GM19351 (cell line): ENCODE results near the gene CRY2.

Experiments
- ATAC-seq: cut with Tn5 transposase; IDR thresholded peaks from one replicate; pipeline ENCODE4 v1.9.1; 2021; ENCODE audit warnings: mild to moderate bottlenecking, moderate library complexity; ENCODE audit not compliant: unreplicated experiment

CRY2 gene

DNA sequence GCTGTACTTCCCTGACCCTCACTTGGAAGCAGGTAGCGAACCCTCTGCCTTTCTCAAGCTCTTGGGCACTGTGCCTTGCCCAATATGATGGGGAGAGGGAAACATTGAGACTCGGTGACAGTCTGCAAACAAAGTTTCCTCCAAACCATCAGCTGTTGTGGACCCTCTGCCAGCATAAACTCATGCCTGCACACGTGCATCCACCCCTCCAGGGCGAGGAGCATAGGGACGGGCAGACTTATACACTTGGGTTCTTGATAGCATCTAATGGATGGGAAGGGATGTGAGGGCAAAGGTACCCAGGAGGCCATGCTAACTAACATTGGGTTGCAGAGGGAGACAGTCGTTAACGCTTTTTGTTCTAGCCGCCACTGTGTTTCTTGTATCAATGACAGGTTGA, 29.9 kb downstream of the CRY2 start:
- ATAC-seq, result no peak

DNA sequence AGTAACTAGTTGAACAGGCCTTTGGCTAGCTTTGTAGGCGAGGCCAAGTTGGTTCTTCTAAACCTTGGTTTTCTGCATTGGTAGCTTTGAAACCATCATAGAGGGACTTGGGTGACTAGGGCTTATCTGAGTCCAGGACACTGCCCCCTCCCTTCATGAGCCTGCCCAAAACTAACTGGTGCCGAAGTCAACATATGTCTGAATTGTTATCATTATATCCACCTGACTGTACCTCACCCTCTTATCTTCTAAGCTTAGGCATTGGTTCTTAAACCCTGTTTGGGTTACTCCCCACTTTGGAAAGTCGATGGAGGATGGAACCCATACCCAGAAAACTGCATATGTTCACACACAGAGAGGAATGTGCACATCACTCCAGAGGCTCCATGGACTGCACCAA, 30.6 kb downstream of the CRY2 start:
- no peak for ATAC-seq

DNA sequence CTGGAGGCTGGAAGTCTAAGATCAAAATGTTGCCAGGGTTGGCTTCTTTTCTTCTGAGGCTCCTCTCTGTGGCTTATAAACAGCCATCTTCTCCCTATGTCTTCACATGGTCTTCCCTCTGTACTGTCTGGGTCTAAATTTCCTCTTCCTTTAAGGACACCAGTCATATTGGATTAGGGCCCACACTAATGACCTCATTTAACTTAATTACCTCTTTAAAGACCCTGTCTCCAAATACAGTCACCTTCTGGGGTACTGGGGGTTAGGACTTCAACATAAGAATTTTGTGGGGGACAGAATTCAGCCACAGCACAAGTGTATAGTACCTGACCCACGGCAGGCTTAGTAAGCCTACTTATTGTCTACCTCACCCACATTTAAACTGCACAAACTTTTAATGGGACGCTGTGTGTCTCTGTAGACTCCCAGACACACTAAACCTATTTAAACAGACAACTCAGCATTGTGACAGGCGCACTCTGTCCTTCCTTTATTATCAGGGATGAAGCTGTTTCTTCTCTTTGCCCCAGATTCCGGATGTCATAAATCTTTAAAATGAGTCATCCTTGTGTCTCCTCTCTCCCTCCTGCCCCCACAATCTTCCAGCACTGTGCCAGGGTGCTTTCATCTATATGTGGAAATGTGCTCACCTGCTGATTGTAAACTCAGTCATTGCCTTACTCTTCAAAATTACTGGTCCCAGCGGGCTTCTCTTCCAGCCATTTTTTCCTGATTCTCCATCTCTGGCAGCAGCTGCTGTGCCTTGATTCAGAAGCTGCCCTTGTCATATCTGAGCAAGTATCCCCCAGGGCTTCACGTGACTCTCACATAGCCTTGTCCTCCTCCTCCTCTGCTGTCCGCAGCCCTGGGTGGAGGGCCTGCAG, 32.8 kb downstream of the CRY2 start:
- no peak for ATAC-seq

DNA sequence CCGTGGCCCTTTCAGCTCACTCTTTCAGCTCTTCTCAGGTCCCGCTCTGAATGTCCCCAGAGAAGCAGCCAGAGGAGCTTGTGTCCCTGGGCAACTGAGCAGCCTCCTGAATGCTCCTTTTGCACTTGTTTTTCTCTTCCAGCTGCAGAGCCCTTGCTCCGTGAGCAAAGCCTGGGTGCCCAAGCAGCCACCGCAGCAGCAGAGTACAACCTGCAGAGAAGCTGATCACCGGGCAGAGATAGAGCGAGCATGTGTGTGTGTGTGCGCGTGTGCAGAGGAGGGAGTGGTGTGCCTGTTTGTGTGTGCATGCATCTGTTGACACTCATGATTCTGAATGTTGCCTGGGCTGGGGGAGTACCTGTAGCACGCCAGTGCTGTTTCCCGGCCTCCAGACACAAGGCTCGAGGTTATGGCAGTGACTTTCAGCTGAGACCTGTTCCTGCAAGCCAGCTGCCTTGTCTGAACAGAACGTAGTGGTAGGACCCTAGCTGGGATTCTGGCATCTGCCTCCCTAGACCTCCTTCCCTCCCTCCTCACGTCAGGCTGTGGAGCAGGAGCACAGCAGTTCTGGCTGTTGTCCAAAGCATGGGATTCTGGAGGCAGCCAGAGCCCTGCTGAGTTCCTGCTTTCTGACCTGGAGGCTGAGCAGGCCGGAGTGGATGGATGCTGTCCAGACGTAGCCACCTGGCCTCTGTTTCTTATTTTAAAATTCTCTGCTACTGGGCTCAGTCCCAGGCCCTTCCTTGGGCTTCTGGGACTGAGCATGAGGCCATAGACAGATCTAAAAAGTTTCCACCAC, 33.7 kb downstream of the CRY2 start:
- no peak for ATAC-seq

DNA sequence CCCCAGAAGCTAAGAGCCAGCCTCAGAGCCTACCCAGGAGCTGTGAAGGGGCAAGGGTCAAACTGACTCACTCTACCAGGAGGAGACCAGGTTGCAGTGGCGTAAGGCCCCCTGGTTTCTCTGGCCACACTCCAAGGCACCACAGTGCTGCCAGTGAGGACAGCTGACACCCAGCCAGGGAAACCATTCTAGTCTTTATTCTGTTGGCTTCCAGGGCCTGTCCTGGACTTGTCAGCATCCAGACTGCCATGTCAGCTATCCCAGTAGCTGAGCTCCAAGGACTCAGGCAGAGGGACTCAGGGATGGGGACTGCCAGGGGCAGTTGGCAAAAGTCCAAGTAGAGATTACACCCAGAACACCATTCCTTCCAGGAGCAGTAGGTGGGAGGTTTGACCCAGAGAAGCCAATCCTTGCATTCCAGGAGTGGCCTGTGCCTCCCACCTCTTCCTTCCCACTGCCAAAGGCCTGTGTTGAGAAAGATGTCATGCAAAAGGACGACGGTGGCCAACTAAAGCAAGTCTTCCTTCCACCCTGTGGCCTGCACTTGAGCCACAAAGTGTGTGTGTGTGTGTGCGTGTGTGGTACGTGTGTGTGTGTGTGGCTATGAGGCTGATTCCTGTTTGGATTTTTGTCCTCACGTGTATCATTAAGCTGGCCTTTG, 34.6 kb downstream of the CRY2 start:
- no peak for ATAC-seq

DNA sequence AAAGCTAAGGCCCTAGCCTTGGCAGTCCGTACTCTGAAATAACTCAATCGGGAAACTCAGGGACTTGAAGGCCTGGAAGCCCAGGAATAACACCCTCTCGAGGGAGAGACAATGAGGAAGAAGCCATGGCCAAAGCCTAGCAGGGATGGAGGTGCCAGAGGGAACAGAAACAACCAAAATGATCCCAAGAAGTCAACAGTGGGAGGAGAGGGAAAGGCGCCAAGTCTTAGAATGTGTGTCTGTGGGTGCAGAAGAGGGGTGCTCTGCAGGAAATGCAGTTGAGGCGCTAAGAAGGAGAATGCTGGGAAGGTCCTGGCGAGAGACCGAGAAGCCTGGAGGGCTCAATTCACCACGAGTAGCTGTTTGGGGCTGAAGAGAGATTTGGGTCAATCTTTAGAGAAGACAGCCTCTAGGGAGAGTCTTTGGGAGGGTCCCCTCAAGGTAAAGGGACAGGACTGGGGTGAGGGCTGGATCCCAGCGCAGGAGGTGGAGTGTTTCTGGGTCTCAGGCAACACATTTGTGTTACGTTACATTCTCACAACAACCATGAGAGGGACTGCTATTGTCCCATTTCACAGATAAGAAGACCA, 37.4 kb downstream of the CRY2 start:
- no peak for ATAC-seq

DNA sequence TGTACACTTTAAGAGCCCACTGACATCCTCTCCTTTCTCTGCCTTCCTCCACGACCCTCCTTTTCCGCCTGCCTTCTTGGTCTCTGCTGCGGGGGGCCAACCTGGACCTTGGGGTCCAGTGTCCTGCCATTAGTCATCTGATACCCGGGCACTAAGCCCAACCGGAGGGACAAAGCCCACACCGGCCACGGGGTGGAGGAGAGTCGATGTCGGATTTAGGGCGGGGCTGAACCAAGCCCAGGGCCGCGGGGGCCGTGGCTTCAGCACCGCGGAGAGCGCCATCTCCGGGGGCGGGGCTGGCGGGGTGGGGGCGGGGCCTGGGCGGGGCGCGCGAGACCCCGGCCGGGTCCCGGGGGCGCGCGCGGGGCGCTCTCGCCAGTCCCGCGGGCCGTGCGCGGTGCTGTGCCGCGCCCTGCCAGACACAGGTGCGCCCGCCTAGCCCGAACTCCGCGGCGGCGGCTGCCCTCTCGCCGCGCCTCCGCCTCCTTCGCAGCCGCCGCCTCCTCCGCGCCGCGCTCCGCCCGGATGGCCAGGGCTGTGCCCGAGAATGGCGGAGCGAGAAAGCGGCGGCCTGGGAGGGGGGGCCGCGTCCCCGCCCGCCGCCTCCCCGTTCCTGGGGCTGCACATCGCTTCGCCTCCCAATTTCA, 38.1 kb downstream of the CRY2 start, which contains the start of gene MAPK8IP1:
TSS of gene MAPK8IP1 (plus strand) at position 378 of the 647 bp plus-strand sequence. CDS start at position 548, 170 bp downstream.
- peak; percentile 72 for ATAC-seq

DNA sequence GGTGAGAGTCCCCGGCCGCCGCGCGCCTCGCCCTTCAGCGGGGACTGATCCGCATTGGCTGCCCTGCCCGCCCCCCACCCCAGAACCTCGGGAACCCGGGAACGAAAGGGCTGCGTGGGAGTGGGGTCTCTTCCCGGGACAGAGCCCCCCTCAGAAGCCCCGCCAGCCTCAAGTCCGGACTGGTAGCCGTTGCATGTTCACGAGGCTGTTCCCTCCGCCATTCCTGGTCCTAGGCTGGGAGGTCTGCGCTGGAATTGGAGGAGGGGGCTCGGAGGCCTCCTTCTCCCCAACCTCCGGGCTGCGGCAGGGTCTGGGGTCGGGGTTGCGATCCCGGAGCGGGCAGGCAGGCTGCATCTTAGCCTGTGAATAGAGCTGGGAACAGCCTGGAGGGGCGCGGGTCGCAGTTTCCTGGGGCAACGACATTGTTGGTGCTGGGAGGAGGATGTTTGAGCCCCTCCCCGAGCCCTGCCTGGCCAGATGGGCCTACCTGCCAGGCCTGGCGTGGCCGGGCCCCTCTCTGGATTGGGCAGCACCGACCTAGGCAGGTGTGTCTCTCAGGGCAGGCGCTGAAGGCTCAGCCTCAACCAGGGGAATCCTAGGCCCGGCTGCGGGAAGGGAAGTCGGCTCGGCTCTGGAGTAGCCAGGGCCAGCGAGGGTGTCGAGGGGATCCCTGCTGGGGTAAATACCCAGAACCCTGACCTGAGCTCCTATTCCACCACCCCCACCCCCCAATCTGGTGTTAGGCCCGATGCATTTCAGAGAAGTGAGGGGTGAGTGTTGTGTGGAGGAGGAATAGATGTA, 38.8 kb downstream of the CRY2 start:
- ATAC-seq, result no peak

DNA sequence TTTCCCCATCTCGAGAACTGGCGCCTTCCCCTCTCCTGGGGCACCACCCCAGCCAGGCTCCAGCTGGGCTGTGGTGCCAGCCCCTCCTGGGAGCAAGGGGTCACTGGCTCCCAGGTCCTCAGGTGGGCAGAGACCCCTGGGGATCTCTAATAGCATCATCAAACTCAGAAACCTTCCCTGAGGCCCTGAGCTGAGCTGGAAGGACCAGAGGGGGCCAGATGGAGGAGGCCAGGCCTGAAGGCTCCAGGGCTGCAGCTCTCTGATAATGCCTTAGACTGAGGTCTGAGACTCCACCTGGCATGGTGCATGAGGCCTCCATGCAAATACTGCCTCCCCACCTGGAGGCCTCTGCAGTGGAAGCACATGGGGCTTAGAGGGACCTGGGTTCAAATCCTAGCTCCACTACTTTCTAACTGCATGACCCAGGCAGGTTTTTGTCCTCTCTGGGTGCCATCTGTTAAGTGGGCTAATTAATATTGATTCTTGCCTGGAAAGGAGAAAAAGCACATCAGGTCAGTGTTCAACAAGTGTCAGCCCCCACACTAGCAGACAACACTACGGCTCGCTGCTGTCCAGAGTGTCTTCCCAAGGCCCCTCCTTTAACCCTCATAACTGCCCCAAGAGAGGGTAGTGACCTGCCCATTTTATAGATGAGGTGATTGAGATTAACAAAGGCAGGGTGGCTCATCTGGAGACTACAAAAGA, 39.7 kb downstream of the CRY2 start:
- ATAC-seq, result no peak

DNA sequence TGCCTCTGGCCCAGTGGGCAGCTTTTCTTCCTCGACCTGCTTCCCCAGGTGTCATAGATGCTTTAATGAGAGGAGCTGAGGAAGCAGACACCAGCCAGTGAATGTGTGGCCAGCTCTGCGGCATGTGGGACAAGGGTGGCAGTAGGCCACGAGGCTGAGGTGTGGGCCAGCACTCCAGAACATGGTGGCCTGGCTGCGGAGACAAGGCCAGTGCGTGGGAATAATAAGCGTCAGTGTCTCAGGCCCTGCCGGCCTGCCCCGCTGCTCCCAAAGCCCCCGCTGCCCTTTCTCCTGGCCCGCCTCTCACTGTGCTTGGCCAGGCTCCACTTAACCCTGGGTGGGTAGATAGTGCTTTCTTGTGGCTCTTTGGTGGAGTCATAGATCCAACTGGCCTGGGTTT, 40.3 kb downstream of the CRY2 start:
- no peak for ATAC-seq

DNA sequence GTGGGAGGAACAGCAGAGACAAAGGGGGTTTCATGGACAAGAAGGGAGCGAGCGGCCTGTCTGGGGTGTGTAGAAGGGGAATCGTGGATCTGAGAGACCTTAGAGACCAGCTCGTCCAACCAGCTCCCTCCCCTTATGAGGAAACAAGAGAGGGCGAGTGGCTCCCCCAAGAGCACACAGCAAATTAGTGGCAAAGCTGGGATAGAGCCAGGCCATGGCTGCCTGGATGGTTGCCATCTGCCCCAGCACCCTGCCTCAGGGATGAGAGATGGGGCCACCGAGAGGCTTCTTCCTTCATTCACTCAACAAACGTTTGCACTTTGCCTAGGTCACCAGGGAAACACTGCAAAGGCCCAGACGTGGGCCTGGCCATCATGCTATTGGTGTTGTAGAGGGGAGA, 42.3 kb downstream of the CRY2 start:
- ATAC-seq, result no peak

DNA sequence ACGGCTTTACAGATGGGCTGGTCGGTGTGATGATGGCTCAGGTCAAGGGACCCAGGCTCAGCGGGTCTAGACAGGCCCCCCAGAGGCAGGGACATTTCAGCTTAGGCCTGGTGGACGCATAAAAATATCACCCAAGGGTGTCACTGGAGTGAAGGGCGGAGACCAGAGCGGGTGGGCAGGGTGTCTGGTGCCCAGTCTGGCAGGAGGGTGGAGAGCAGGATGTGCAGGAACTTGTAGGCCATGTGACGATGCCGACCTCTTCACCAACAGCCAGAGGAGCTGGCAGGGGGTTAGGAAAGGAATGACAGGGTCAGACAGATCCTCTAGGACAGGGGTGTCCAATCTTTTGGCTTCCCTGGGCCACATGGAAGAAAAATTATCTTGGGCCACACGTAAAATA, 42.7 kb downstream of the CRY2 start:
- no peak for ATAC-seq

DNA sequence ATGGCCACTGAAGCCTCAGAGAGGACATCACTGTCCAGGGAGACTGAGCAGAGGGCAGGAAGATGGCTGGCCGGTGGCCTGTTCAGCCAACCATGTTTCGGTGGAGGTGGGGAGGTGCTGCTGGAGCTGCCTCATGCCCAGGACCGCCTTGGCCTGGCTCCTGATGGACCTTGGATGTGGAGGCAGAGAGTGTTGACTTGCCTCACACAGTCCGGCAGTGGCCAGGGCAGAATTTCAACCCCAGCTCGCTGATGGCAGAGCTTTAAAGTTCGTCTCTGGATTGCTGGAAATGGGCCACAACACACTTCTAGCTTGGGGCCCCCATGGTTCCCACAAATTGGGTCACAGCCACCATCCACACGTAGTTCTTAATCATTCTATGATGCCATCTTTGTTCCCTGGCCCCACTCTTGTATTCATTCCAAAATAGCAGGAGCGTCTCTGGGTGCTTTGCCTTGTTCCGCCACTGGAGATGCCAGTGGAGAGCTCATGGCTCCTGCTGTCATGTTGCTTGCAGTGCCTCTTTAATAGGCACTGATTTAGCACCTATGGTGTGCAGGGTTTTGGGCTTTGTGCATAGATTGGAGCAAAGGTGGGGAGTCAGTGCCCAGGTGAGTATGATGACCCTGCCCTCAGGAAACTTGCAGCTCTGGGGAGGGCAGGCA, 43.7 kb downstream of the CRY2 start:
- ATAC-seq, result no peak

DNA sequence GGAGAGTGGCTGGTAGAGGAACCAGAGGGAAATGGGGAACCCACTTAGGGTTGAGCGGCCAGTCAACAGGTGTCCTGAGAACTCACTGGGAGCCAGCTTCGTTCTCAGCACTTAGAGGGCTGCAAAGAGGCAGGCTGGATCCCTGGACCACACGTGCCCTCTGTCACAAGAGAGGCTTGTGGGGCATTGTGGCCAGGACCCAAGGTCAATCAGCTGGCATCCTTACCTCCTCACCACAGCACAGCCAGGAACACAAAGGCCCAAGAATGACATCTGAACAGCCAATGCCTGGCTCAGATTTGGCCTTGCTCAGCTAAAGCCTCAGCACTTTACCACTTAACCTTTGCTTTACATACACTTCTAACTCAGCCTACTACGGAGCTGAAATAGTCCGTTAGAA, 45.6 kb downstream of the CRY2 start:
- no peak for ATAC-seq

DNA sequence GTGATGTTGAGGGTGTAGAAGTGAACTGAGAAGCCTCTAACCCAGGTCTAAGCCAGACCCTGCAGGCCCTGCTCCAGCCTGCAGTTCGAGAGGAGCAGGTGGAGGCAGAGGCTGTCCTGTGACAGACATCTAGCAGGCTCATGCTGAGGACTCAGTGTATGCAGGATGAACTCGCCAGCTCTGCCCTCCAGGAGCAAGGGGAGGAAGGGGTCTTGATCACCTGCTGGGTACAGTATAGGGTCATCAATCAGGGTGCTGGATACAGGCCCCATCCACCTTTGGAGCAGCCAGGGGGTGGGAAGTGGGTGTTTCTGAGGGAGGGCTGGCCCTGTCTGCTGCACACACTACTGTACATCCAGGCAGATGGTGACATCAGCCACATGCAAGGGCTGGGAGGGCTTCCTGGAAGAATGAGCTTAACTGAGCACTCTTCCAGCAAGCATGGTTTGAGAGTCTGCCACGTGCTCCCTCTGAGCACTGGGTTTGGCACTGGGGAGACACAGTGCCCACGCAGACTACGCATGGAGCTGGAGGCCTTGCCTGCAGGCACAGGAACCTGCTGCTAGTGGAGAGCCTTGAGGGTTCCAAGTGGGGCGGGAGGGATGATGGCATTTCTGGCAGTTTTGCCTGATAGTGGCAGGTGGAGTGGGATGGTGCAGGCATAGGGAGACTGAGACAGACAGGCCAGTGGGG, 47.4 kb downstream of the CRY2 start:
- no peak for ATAC-seq

DNA sequence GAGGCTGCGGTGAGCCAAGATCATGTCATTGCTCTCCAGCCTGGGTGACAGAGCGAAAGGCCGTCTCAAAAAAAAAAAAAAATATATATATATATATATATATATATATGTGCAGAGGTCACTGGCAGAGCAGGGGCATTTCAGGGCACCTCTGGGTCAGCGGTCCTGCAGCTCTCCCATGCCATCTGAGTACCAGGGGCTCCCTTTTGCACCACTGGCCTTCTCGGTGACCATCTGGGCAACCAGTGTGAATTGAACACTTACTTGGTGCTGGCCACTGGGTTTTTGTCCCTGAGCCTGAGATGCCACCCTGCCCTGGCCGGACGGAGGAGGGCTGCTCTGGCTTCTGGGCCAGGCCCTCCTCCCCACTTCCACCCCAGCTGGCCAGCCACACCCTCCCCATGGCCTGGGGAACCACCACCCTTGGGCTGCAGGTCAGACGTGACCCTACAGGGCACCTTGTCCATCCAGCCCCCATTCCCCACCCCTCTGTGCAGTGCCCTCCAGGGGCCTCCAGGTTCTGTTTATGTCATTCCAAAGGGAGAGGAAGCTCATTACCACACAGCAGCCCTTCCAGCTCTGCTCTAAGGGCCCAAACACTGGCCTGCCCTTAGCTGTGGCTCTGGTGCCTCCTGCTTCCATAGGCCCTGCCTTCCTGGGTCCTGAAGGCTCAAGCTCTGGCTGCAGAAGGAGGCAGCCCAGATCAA, 48.4 kb downstream of the CRY2 start:
- ATAC-seq, result no peak

DNA sequence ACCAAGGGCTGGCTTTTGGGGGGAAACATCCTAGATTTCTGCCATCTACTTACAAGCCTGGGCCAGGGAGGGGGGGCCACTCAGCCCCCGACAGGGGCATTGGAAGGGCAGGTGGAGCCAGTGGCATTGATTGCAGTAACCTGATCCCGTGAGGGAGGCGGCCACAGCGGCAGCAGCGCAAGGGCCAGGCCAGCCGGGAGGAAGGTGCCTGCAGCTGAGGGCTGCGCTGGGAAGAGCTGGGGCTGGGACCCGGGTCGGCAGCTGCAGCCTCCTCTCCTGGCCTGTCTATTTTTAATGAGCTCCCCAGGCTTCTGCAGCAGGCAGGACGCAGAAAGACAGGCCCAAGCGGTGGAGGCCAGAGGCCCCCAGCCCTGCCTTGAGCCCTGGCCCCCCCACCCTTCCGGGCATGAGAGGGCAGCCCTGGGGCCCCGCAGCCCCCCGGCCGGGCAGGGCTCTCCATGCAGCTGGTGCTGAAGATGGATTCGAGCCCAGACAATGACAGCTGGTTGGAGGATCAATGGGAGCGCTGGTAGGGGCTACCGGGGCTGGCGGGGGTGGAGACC, 49.2 kb downstream of the CRY2 start:
- no peak for ATAC-seq
